Measurements from ENCODE around the gene GLRA1.

GLRA1 gene

GRCh38 chr5:151937851-151938250 is 13.2 kb upstream of the GLRA1 start:
- TF ChIP-seq ZNF274 (IDR thresholded peaks at IDR 0.05; ENCODE audit: low read depth, low read length) = no peak
- no peak overlapping the region for H3K4me3 ChIP-seq (ENCODE audit: low read length)

GRCh38 chr5:151935135-151935695 is 10.6 kb upstream of the GLRA1 start:
- H3K4me3 ChIP-seq (ENCODE audit: low read length) = no peak overlapping the region
- TF ChIP-seq ZNF274 (IDR thresholded peaks at IDR 0.05; ENCODE audit: low read depth, low read length) = no peak

- no peak for TF ChIP-seq ZNF274 (IDR thresholded peaks at IDR 0.05; ENCODE audit: low read depth, low read length)
- no peak overlapping the region for H3K4me3 ChIP-seq (ENCODE audit: low read length)
Observed at GRCh38 chr5:151931260-151931659, 6.6 kb upstream of the GLRA1 start.

GRCh38 chr5:151926188-151926587 is 1.5 kb upstream of the GLRA1 start:
- H3K4me3 ChIP-seq (ENCODE audit: low read length) = no peak overlapping the region
- no peak for TF ChIP-seq ZNF274 (IDR thresholded peaks at IDR 0.05; ENCODE audit: low read depth, low read length)

- TF ChIP-seq ZNF274 (IDR thresholded peaks at IDR 0.05; ENCODE audit: low read depth, low read length) = no peak
- H3K4me3 ChIP-seq (ENCODE audit: low read length) = no peak overlapping the region
Observed at GRCh38 chr5:151925340-151925739, 689 bp upstream of the GLRA1 start.

GRCh38 chr5:151923866-151924476 is 680 bp downstream of the GLRA1 start:
- no peak for TF ChIP-seq ZNF274 (IDR thresholded peaks at IDR 0.05; ENCODE audit: low read depth, low read length)
- no peak overlapping the region for H3K4me3 ChIP-seq (ENCODE audit: low read length)

GRCh38 chr5:151921916-151922315 is 2.7 kb downstream of the GLRA1 start:
- H3K4me3 ChIP-seq (ENCODE audit: low read length) = no peak overlapping the region
- no peak for TF ChIP-seq ZNF274 (IDR thresholded peaks at IDR 0.05; ENCODE audit: low read depth, low read length)

- H3K4me3 ChIP-seq (ENCODE audit: low read length) = no peak overlapping the region
- no peak for TF ChIP-seq ZNF274 (IDR thresholded peaks at IDR 0.05; ENCODE audit: low read depth, low read length)
Observed at GRCh38 chr5:151917904-151918303, 6.7 kb downstream of the GLRA1 start.

- no peak overlapping the region for H3K4me3 ChIP-seq (ENCODE audit: low read length)
- no peak for TF ChIP-seq ZNF274 (IDR thresholded peaks at IDR 0.05; ENCODE audit: low read depth, low read length)
Observed at GRCh38 chr5:151913425-151913824, 11.2 kb downstream of the GLRA1 start.

- no peak overlapping the region for H3K4me3 ChIP-seq (ENCODE audit: low read length)
- no peak for TF ChIP-seq ZNF274 (IDR thresholded peaks at IDR 0.05; ENCODE audit: low read depth, low read length)
Observed at GRCh38 chr5:151912360-151912759, 12.3 kb downstream of the GLRA1 start.

GRCh38 chr5:151911011-151911410 is 13.6 kb downstream of the GLRA1 start:
- no peak overlapping the region for H3K4me3 ChIP-seq (ENCODE audit: low read length)
- TF ChIP-seq ZNF274 (IDR thresholded peaks at IDR 0.05; ENCODE audit: low read depth, low read length) = no peak

- no peak for TF ChIP-seq ZNF274 (IDR thresholded peaks at IDR 0.05; ENCODE audit: low read depth, low read length)
Observed at GRCh38 chr5:151909628-151910027, 15.0 kb downstream of the GLRA1 start.

GRCh38 chr5:151906246-151906645 is 18.4 kb downstream of the GLRA1 start:
- no peak overlapping the region for H3K4me3 ChIP-seq (ENCODE audit: low read length)
- TF ChIP-seq ZNF274 (IDR thresholded peaks at IDR 0.05; ENCODE audit: low read depth, low read length) = no peak

More at GRCh38 chr5:151909628-151910027, 15.0 kb downstream of the GLRA1 start:
- no peak overlapping the region for H3K4me3 ChIP-seq (ENCODE audit: low read length)

GRCh38 chr5:151905557-151905961 is 19.1 kb downstream of the GLRA1 start:
- H3K4me3 ChIP-seq (ENCODE audit: low read length) = no peak overlapping the region
- no peak for TF ChIP-seq ZNF274 (IDR thresholded peaks at IDR 0.05; ENCODE audit: low read depth, low read length)

- TF ChIP-seq ZNF274 (IDR thresholded peaks at IDR 0.05; ENCODE audit: low read depth, low read length) = no peak
- H3K4me3 ChIP-seq (ENCODE audit: low read length) = no peak overlapping the region
Observed at GRCh38 chr5:151904909-151905308, 19.7 kb downstream of the GLRA1 start.

- no peak for TF ChIP-seq ZNF274 (IDR thresholded peaks at IDR 0.05; ENCODE audit: low read depth, low read length)
- no peak overlapping the region for H3K4me3 ChIP-seq (ENCODE audit: low read length)
Observed at GRCh38 chr5:151904127-151904526, 20.5 kb downstream of the GLRA1 start.

Measured in GM08714 (cell line).